HCT116 (cell line): ENCODE data around the gene CUEDC2.

Experiments
- CTCF ChIP-seq, 3 experiments: fragments of 200-600 bp in 1 of 3; sonication (generic) in 1 of 3; IDR thresholded peaks in 2 of 3; conservative IDR thresholded peaks in 1 of 3; 2 replicates each; pipeline ENCODE4 v1.5.1; 2012 to 2017; ENCODE audit warnings: low read depth in 2 of 3, low read length in 2 of 3, antibody characterized with exemption in 1 of 3, borderline replicate concordance in 1 of 3, control low read depth in 1 of 3, mild to moderate bottlenecking in 1 of 3, mixed read lengths in 1 of 3, mixed run types in 1 of 3, moderate library complexity in 1 of 3; ENCODE audit not compliant: insufficient read depth in 1 of 3
- JUND ChIP-seq: IDR thresholded peaks from 2 replicates; pipeline ENCODE4 v1.6.1; 2012
- POLR2A ChIP-seq: IDR thresholded peaks from 2 replicates; pipeline ENCODE4 v1.7.0; 2011; ENCODE audit warnings: borderline replicate concordance; ENCODE audit not compliant: insufficient read depth, insufficient read length; ENCODE audit errors: extremely low read depth
- POLR2AphosphoS5 ChIP-seq: IDR thresholded peaks from 2 replicates; pipeline ENCODE4 v1.6.1; 2011; ENCODE audit warnings: mild to moderate bottlenecking, low read depth, low read length, moderate library complexity
- SP1 ChIP-seq: IDR thresholded peaks from 2 replicates; pipeline ENCODE4 v1.6.1; 2012; ENCODE audit warnings: low read depth
- TCF7L2 ChIP-seq: IDR thresholded peaks from 2 replicates; pipeline ENCODE4 v1.7.0; 2011; ENCODE audit warnings: borderline replicate concordance, inconsistent platforms; ENCODE audit not compliant: insufficient read depth, insufficient read length; ENCODE audit errors: extremely low read depth
- YY1 ChIP-seq: IDR thresholded peaks from 2 replicates; pipeline ENCODE4 v1.6.1; 2011; ENCODE audit warnings: low read length, low read depth, moderate library complexity, mild to moderate bottlenecking; ENCODE audit not compliant: insufficient replicate concordance; ENCODE audit errors: extremely low read depth
- ZFX ChIP-seq: fragments of 450-650 bp; IDR thresholded peaks from 2 replicates; pipeline ENCODE4 v1.6.1; 2017
- TF ChIP-seq, protein P1 (sequence below): IDR thresholded peaks from 2 replicates; pipeline ENCODE4 v1.6.1; 2012; ENCODE audit warnings: low read depth

GRCh38 chr10:102465466-102465865 is 33.1 kb upstream of the CUEDC2 start:
- TF ChIP-seq POLR2A, result no peak
- TF ChIP-seq TCF7L2, result no peak
- TF ChIP-seq CTCF (IDR thresholded peaks at IDR 0.05 in 2 of 3, conservative IDR thresholded peaks at IDR 0.05 in 1 of 3; ENCODE audit: borderline replicate concordance in 1 of 3, insufficient read depth in 1 of 3, low read depth in 2 of 3, low read length in 2 of 3), result no peak
- TF ChIP-seq YY1, result no peak
- TF ChIP-seq SP1, result no peak
- TF ChIP-seq JUND, result no peak
- TF ChIP-seq POLR2AphosphoS5, result no peak
- TF ChIP-seq, protein P1, sequence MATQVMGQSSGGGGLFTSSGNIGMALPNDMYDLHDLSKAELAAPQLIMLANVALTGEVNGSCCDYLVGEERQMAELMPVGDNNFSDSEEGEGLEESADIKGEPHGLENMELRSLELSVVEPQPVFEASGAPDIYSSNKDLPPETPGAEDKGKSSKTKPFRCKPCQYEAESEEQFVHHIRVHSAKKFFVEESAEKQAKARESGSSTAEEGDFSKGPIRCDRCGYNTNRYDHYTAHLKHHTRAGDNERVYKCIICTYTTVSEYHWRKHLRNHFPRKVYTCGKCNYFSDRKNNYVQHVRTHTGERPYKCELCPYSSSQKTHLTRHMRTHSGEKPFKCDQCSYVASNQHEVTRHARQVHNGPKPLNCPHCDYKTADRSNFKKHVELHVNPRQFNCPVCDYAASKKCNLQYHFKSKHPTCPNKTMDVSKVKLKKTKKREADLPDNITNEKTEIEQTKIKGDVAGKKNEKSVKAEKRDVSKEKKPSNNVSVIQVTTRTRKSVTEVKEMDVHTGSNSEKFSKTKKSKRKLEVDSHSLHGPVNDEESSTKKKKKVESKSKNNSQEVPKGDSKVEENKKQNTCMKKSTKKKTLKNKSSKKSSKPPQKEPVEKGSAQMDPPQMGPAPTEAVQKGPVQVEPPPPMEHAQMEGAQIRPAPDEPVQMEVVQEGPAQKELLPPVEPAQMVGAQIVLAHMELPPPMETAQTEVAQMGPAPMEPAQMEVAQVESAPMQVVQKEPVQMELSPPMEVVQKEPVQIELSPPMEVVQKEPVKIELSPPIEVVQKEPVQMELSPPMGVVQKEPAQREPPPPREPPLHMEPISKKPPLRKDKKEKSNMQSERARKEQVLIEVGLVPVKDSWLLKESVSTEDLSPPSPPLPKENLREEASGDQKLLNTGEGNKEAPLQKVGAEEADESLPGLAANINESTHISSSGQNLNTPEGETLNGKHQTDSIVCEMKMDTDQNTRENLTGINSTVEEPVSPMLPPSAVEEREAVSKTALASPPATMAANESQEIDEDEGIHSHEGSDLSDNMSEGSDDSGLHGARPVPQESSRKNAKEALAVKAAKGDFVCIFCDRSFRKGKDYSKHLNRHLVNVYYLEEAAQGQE, result no peak
- TF ChIP-seq ZFX, result no peak
